GM19324 (cell line): ENCODE results near the gene LRRC23.

Experiments used
- ATAC-seq: cut with Tn5 transposase; IDR thresholded peaks from one replicate; pipeline ENCODE4 v1.9.1; 2021; ENCODE audit warnings: mild to moderate bottlenecking, moderate library complexity; ENCODE audit not compliant: unreplicated experiment, low FRiP score

Gene LRRC23

GRCh38 chr12:6955108-6956020 is 50.7 kb downstream of the LRRC23 start:
- no peak for ATAC-seq

GRCh38 chr12:6956021-6956727 is 51.6 kb downstream of the LRRC23 start:
- ATAC-seq: no peak

- no peak for ATAC-seq
Observed at GRCh38 chr12:6957151-6957701, 52.6 kb downstream of the LRRC23 start.

GRCh38 chr12:6957741-6958608 is 53.4 kb downstream of the LRRC23 start:
- no peak for ATAC-seq

- ATAC-seq: no peak
Observed at GRCh38 chr12:6958609-6959057, 54.0 kb downstream of the LRRC23 start.

- ATAC-seq: peak; percentile 47
Observed at GRCh38 chr12:6959058-6959804, 54.6 kb downstream of the LRRC23 start.

- no peak for ATAC-seq
Observed at GRCh38 chr12:6959805-6960592, 55.4 kb downstream of the LRRC23 start.

- no peak for ATAC-seq
Observed at GRCh38 chr12:6960593-6961277, 56.1 kb downstream of the LRRC23 start.

GRCh38 chr12:6961278-6961694 is 56.7 kb downstream of the LRRC23 start:
- no peak for ATAC-seq

- ATAC-seq: no peak
Observed at GRCh38 chr12:6961695-6962284, 57.2 kb downstream of the LRRC23 start.

- no peak for ATAC-seq
Observed at GRCh38 chr12:6962285-6963015, 57.8 kb downstream of the LRRC23 start.

GRCh38 chr12:6963016-6963731 is 58.6 kb downstream of the LRRC23 start:
- ATAC-seq: no peak
